ENCODE data around the gene STPG1. TPM values are rescaled to one million over a fixed set of nuclear protein-coding genes. Genes with fewer than 3 reads are reported as not detected.

The STPG1 gene
- total RNA-seq, 1 donor from 2014 or later = 10.0 TPM

- Mint-ChIP-seq H3K4me1 (ENCODE audit: unreplicated experiment) (no peaks in the 10 kb centered on the region), H3K4me3 (ENCODE audit: unreplicated experiment) (no peak overlapping the region), H3K27me3 (ENCODE audit: unreplicated experiment) (peaks cover 4% of the 10 kb centered on the region), H3K9me3 (ENCODE audit: unreplicated experiment) (no peaks in the 10 kb centered on the region), H3K36me3 (ENCODE audit: low read depth, unreplicated experiment) (no peaks in the 10 kb centered on the region), H3K27ac (ENCODE audit: unreplicated experiment) (no peak overlapping the region)
- no peak for TF ChIP-seq CTCF (IDR thresholded peaks at IDR 0.05; ENCODE audit: unreplicated experiment)
- DNase-seq (ENCODE audit: low spot score) = no peak
Observed at GRCh38 chr1:24364975-24365678, 48.5 kb downstream of the STPG1 start.

GRCh38 chr1:24364605-24364974 is 49.0 kb downstream of the STPG1 start:
- Mint-ChIP-seq H3K4me3 (ENCODE audit: unreplicated experiment) (no peak overlapping the region), H3K9me3 (ENCODE audit: unreplicated experiment) (no peaks in the 10 kb centered on the region), H3K27ac (ENCODE audit: unreplicated experiment) (no peak overlapping the region), H3K27me3 (ENCODE audit: unreplicated experiment) (peaks cover 4% of the 10 kb centered on the region), H3K36me3 (ENCODE audit: low read depth, unreplicated experiment) (no peaks in the 10 kb centered on the region), H3K4me1 (ENCODE audit: unreplicated experiment) (no peaks in the 10 kb centered on the region)
- no peak for TF ChIP-seq CTCF (IDR thresholded peaks at IDR 0.05; ENCODE audit: unreplicated experiment)
- no peak for DNase-seq (ENCODE audit: low spot score)

- Mint-ChIP-seq H3K27me3 (ENCODE audit: unreplicated experiment) (peaks cover 4% of the 10 kb centered on the region), H3K36me3 (ENCODE audit: low read depth, unreplicated experiment) (no peaks in the 10 kb centered on the region), H3K9me3 (ENCODE audit: unreplicated experiment) (no peaks in the 10 kb centered on the region), H3K4me1 (ENCODE audit: unreplicated experiment) (no peaks in the 10 kb centered on the region), H3K27ac (ENCODE audit: unreplicated experiment) (no peak overlapping the region), H3K4me3 (ENCODE audit: unreplicated experiment) (no peak overlapping the region)
- DNase-seq (ENCODE audit: low spot score) = no peak
- no peak for TF ChIP-seq CTCF (IDR thresholded peaks at IDR 0.05; ENCODE audit: unreplicated experiment)
Observed at GRCh38 chr1:24363994-24364393, 49.6 kb downstream of the STPG1 start.

- Mint-ChIP-seq H3K36me3 (ENCODE audit: low read depth, unreplicated experiment) (no peaks in the 10 kb centered on the region), H3K4me1 (ENCODE audit: unreplicated experiment) (no peaks in the 10 kb centered on the region), H3K27ac (ENCODE audit: unreplicated experiment) (no peak overlapping the region), H3K4me3 (ENCODE audit: unreplicated experiment) (no peak overlapping the region), H3K9me3 (ENCODE audit: unreplicated experiment) (no peaks in the 10 kb centered on the region), H3K27me3 (ENCODE audit: unreplicated experiment) (peaks cover 4% of the 10 kb centered on the region)
- DNase-seq (ENCODE audit: low spot score) = no peak
- no peak for TF ChIP-seq CTCF (IDR thresholded peaks at IDR 0.05; ENCODE audit: unreplicated experiment)
Observed at GRCh38 chr1:24362982-24363614, 50.5 kb downstream of the STPG1 start.

- H3K9me3 Mint-ChIP-seq (ENCODE audit: unreplicated experiment) = no peaks in the 10 kb centered on the region
- no peaks in the 10 kb centered on the region for H3K4me1 Mint-ChIP-seq (ENCODE audit: unreplicated experiment)
- TF ChIP-seq CTCF (IDR thresholded peaks at IDR 0.05; ENCODE audit: unreplicated experiment) = no peak
- no peak overlapping the region for H3K27ac Mint-ChIP-seq (ENCODE audit: unreplicated experiment)
- H3K27me3 Mint-ChIP-seq (ENCODE audit: unreplicated experiment) = peaks cover 4% of the 10 kb centered on the region
- H3K4me3 Mint-ChIP-seq (ENCODE audit: unreplicated experiment) = no peak overlapping the region
- H3K36me3 Mint-ChIP-seq (ENCODE audit: low read depth, unreplicated experiment) = peaks cover 5% of the 10 kb centered on the region
- no peak for DNase-seq (ENCODE audit: low spot score)
Observed at GRCh38 chr1:24362396-24362795, 51.2 kb downstream of the STPG1 start.

All from endothelial cell (in vitro differentiated cells).